CD4-positive, alpha-beta T cell treated with Interleukin-21 for 1 hour (primary cell): Measurements from ENCODE around the gene RAB3IP.
"Not testable (repeated sequence)": the region's sequence is repeated elsewhere in the genome, so short reads cannot be mapped to it uniquely, and the experiment has no call there.

Experiments
- DNase-seq: peaks from one replicate; pipeline ENCODE4 v3.0.0-alpha.2; 2020

The RAB3IP gene

DNA sequence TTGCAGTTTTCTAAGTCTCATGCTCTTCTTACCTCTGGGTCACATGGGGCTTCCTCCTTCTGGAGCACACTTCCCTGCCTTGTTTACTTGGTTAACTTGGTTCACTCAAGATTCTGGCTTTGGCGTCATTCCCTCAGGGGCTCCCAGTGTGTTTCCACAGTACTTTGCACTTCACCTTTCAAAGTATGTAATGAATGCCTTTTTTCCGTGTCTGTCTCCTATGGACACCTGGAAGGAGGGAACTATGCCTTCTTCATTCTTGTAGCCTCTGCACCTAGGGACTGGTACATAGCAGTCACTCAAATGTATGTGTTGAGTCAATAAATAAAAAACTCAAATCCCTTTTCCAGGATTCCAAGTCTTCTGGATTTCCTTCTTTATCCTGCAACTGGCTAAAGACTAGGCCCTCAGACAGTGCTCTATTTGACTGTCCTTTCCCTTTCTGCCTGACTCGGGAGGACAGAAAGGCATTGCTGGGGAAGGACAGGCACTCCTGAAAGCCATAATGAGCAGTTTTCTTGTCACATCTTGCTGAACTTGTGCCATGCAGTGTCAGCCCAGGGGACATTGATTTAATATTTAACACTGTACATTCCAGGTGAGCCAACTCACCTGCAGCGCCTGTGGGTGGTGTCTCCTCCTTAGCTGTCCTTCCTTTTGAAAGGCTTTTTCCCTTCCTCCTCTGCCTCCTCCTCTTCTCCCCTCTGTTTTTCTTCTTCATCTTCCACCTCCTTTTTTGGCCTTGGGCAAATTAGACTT, 99.2 kb downstream of the RAB3IP start:
- no peak for DNase-seq

DNA sequence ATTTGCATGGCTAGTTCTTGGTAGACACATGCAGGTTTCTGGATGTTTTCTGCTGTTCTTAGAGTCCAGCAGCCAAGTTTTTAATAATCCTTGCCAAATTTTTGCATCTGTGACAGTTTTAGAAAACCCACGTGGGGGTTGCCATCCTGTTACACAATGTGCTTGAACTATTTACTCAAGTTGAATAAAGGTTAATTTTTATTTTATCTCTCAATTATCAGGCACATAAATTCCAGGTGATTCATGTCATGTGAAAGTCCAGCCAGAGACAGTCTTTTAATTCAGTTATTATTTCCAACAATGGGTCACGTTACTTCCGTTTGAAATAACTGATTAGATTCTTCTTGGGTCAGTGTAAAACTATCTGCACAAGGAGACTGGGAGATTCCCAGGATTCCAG, 102.1 kb downstream of the RAB3IP start:
- DNase-seq, result no peak

DNA sequence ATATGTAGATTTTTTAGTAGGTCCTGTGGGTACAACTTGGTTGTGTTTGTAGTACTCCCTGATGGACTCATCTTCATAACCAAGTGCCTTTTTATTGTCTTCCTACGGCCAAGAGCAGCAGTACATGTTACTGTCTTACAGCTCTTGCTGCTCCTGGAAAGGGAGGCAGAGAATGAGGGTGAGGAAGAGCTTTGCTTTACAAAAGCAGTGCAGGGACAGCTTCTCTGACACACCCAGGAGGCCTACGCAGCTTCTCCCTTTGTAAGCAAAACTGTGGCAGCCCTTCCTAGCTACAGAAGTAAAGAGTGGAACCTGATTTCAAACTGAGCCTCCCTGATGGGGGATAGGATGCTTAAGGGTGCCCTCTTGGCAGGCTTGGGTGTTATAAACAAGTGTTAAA, 104.9 kb downstream of the RAB3IP start:
- no peak for DNase-seq

DNA sequence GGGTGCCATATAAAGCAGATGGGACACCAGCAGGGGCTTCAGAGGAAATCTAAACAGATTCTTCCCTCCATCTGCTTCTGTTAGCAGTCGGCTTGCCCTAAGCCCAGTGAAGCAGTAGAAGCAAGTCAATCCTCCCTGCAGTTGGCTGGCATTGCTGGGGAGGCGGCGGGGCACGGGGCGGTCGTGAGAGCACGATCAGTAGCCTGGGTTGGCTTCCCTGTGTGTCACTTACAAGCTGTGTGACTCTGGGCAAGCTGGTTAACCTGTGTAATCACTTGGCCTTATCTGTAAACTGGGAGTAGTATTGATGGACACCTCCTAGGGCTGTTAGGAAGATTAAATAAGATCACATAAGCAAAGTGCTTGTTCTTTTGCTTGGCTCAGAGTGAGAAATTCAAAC, 105.8 kb downstream of the RAB3IP start:
- no peak for DNase-seq

DNA sequence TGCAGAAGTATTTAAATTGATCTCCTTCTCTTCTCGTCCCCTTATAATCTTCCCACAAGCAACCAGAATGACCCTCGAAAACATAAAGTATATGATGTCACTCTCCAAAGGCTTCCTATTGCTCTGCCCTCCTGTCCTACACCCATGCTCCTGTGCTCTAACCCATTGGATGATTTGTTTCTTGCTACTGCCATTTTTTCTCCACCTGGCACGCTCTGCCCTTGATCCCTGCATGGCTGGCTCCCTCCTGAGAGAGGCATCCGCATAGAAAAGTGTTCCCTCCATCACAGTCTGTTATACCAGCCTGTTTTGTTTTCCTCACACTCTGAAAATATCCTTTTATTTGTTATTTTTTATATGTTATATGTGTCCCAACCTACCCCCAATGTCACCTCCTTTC, 106.2 kb downstream of the RAB3IP start:
- DNase-seq, result no peak

DNA sequence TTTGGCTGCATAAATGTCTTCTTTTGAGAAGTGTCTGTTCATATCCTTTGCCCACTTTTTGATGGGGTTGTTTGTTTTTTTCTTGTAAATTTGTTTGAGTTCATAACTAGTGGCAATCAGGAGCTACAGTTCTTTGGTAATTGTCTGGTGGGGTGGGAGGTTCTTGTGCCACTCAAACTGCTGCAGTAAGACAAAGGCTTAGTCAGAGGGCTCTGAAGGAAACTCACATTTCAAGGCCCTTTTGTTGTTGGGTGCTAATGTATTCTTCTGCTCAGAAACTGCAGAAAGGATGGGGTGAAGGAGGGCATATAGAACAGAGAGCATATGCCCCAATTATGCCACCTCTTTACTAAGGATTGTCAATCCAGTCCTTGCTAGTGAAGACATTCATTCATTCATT, 108.3 kb downstream of the RAB3IP start:
- DNase-seq, result no peak

DNA sequence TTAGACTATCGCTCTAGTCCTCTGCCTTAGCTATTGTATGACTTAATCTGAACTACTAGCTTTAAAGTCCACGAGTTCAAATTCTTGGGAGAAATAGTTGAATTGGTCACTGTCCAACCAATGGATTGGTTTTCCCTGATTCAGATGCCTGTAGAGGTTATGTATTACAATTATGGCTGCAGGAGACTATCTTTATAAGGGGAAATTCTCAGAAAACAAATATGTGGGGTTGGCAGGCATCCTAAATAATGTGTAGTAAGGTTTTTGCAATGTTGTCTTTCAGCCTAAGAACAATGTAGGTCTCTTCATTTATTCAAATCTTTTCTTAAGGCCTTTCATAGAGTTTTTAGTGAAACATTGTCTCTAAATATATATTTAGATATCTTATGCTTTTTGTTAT, 113.3 kb downstream of the RAB3IP start:
- DNase-seq, result no peak

DNA sequence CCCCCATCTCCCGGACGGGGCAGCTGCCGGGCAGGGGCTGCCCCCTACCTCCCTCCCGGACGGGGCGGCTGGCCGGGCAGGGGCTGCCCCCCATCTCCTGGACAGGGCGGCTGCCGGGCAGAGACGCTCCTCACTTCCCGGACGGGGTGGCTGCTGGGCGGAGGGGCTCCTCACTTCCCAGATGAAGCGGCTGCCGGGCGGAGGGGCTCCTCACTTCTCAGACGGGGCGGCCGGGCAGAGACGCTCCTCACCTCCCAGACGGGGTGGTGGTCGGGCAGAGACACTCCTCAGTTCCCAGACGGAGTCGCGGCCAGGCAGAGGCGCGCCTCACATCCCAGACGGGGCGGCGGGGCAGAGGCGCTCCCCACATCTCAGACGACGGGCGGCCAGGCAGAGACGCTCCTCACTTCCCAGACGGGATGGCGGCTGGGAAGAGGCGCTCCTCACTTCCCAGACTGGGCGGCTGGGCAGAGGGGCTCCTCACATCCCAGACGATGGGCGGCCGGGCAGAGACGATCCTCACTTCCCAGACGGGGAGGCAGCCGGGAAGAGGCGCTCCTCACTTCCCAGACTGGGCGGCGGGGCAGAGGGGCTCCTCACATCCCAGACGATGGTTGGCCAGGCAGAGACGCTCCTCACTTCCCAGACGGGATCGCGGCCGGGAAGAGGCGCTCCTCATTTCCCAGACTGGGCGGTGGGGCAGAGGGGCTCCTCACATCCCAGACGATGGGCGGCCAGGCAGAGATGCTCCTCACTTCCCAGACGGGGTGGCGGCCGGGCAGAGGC, 114.7 kb downstream of the RAB3IP start:
- DNase-seq, result not testable (repeated sequence)

DNA sequence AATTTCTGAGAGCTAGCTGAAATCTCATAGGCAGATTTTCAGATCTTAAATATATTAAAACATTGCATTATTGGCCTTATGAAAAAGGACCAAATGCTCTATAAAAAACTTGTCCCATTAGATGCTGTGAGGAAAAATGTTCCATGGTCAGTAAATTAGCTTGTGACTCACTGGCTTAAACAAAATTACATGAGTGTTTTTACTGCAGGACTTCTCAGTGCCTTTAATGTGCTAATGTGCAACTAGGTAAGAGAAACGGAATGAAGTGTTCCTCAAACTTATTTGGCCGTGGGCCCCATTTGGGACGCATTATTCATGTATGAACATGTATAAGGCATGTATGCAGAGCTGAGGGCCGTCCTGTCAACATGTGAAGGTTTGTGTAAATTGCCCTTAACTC, 128.0 kb downstream of the RAB3IP start:
- no peak for DNase-seq

DNA sequence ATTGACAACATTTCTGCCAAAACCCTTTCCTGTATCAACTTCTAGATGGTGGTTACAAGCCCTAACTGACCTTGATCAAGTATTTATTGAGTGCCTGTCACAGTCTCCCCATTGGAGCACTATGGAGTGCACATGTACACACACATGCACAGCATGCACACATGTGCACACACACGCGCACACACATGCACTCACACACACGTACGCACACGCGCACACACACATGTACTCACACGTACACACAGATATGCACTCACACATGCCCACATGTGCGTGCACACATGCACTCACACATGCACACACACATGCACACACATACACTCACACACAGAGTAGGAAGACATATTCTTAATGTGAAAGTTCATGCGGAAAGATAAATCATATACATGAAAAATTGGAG, 130.0 kb downstream of the RAB3IP start:
- DNase-seq, result no peak

DNA sequence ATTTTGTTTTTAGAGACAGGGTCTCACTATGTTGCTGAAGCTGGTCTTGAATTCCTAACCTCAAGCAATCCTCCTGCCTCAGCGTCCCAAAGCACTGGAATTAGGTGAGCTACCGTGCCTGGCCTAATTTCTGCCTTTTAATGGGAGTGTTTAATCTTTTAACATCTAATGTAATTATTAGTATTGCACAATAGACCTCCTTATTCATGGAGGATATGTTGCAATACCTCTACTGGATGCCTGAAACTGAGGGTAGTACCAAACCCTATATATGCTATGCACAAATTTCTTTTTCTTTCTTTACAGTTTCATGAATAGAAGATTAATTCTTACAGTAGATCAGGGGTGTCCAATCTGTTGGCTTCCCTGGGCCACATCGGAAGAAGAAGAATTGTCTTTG, 134.1 kb downstream of the RAB3IP start:
- no peak for DNase-seq
